Right cardiac atrium (tissue), 5 donors: ENCODE measurements around the gene LCN15. TPM values are rescaled to one million over a fixed set of nuclear protein-coding genes. Genes with fewer than 3 reads are reported as not detected.
A peak's percentile ranks its signal among the peaks of the same experiment; 100 is the strongest.

Experiments
- ATAC-seq, 2 donors: fragments of 200-7000 bp; cut with Tn5 transposase; one replicate each; pipeline versions ENCODE4 v1.8.0 to v1.9.1; 2020; ENCODE audit warnings: moderate library complexity in 2 of 2, mild to moderate bottlenecking in 1 of 2
- DNase-seq, 3 donors: peaks; one replicate each; pipeline ENCODE4 v3.0.0-alpha.2; 2020
- H3K27ac ChIP-seq: one replicate; pipeline ENCODE4 v1.5.1; 2013; ENCODE audit warnings: mild to moderate bottlenecking, low read length, control low read depth, moderate library complexity
- H3K27me3 ChIP-seq: one replicate; pipeline ENCODE4 v1.6.1; 2013; ENCODE audit not compliant: control insufficient read depth, insufficient read depth
- H3K4me1 ChIP-seq: one replicate; pipeline ENCODE4 v1.6.1; 2013; ENCODE audit warnings: low read length; ENCODE audit not compliant: control insufficient read depth, insufficient read depth
- H3K4me3 ChIP-seq: one replicate; pipeline ENCODE4 v1.5.1; 2013; ENCODE audit warnings: low read length, control low read depth
- H3K9me3 ChIP-seq: one replicate; pipeline ENCODE4 v1.6.1; 2013; ENCODE audit warnings: low read length; ENCODE audit not compliant: control insufficient read depth
- WGBS: extraction: QIAGEN DNeasy Blood & Tissue Kit; methylation state at CpG from one replicate; pipeline ENCODE4 v1.1.7; 2013; 5-methylcytosine and 5-hydroxymethylcytosine counted together
- intact Hi-C, 4 donors: fragments of 100-400 bp; cut with DNase I; formaldehyde crosslinking; loops; one replicate each; pipeline versions ENCODE4 v1.11.0 to v1.14.0; 2022 to 2023
- polyA plus RNA-seq: library from polyadenylated mRNA; stranded (reverse); fragments of 200-250 nt; gene quantifications from one replicate; pipeline ENCODE4 v1.2.3, GENCODE V29; 2013
- total RNA-seq, 4 donors: library from RNA; stranded (reverse); fragmentation: NEBNext Ultra II Directional; extraction: Animal tissue kit (Norgen Biotek cat#: 25700); gene quantifications; one replicate each; pipeline ENCODE4 v1.2.1, GENCODE V29; 2021
- donor health status: healthy with polysubstance abuse.
- donor health status: DM: no; HTN: yes; CAD: no.
- donor health status: DM: no; HTN: no; CAD: no.
- donor health status: DM: no; HTN: yes; CAD: no; lungs with severe emphysema.
- donor health status: DM: yes; HTN: yes; CAD: no.

Gene LCN15
- total and polyA plus RNA-seq, 5 donors: 0.32 to 2.1 (median 1.3) TPM

DNA sequence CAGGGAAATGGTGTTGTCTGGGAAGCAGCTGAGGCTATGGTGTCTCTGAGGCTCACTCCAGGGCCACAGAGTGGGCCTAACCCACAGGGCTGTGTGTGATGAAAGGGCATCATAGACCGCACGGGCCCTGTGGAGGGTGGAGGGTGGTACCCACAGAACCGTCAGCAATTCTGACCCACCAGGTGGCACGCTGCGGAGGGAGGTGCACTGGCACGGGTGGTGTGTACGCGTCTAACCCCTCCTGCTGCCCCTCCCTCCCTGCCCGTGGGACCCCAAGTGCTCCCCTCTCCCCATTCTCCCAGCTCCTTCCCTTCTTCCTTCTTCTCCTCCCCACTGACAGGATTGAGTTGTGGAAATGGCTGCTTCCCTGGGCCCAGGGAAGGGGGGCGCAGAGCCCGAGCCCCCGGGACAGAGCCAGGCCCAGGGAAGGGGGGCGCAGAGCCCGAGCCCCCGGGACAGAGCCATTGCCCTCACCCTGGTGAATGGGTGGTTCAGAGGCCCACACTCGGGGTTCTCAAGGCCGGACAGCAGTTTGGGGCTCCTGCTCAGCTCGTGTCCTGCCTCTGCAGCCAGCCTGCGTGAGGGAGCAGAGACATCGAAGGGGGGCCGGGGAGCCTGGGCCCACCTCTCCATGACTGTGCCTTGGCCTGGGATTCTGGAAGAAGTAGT lies 28.4 kb downstream of the LCN15 start:
- intact Hi-C loops: no loop called here
- ATAC-seq: peak in 1 of 2 donors; percentile 7

DNA sequence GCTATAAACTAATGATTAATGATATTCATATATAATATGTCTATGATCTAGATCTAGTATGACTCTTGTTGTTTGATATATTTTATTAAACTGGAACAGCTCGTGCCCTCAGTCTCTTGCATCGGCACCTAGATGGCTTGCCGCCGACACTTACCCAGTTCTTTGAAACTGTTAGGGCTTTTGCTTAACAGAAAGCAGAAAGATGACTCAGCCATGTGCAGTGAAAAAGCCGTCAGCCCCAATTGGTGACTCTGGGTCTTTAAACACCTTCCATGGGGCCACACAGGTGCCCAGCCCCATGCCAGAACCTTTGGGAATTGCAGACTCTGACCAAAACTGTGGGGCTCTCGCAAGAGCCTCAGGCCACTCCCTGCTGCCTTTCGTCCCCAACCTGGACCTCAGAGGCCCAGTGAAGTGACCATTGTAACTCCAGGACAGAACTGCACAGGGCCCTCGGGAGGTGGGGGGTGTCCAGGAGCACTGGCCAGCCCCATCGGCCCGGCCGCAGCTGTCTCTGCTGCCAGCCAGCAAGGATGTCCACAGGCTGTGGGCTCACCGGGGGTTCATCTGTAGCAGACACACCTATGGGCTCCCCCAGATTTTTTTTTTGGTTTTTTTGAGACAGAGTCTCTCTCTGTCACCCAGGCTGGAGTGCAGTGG lies 29.4 kb downstream of the LCN15 start:
- H3K27me3 ChIP-seq: no peaks in the 10 kb centered on the region
- intact Hi-C loops: no loop called here
- no peak overlapping the region for H3K27ac ChIP-seq
- no peaks in the 10 kb centered on the region for H3K9me3 ChIP-seq
- H3K4me3 ChIP-seq: no peak overlapping the region
- ATAC-seq: no peak
- no peaks in the 10 kb centered on the region for H3K4me1 ChIP-seq
- DNase-seq: peak in 2 of 3 donors; percentile 24 to 31
- WGBS: 86% methylated on average over 12 of the region's 12 CpGs

More for the DNA sequence above, 28.4 kb downstream of the LCN15 start:
- Histone ChIP-seq H3K27ac (no peak overlapping the region), H3K4me1 (peaks cover under 1% of the 10 kb centered on the region), H3K27me3 (no peaks in the 10 kb centered on the region), H3K9me3 (no peaks in the 10 kb centered on the region), H3K4me3 (no peak overlapping the region)
- WGBS: 88% methylated on average over 21 of the region's 21 CpGs
- peak in 2 of 3 donors; percentile 35 to 54 for DNase-seq

DNA sequence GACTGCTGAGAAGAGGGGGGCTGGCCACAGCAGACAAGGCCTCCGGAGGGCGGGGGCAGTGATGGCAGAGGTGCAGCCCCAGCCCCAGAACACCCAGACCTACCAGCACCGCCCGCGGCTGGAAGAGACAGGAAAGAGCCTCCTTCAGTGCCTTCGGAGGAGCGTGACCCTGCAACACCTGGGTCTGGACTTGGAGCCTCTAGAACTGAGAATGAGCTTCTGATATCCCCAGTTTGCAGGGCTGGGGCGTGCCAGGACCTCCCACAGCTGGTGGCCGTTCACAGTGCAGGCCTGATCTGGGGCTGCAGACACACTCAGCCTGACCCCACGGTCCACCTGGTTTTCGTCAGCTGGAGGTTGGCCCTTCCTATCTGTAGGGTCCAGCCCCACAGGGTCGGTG lies 30.7 kb downstream of the LCN15 start:
- peak in 2 of 3 donors; percentile 40 to 50 for DNase-seq
- Histone ChIP-seq H3K9me3 (no peaks in the 10 kb centered on the region), H3K4me1 (no peaks in the 10 kb centered on the region), H3K4me3 (no peak overlapping the region), H3K27me3 (no peaks in the 10 kb centered on the region), H3K27ac (no peak overlapping the region)
- 72% methylated on average over 12 of the region's 12 CpGs for WGBS
- intact Hi-C loops: no loop called here
- ATAC-seq: no peak

DNA sequence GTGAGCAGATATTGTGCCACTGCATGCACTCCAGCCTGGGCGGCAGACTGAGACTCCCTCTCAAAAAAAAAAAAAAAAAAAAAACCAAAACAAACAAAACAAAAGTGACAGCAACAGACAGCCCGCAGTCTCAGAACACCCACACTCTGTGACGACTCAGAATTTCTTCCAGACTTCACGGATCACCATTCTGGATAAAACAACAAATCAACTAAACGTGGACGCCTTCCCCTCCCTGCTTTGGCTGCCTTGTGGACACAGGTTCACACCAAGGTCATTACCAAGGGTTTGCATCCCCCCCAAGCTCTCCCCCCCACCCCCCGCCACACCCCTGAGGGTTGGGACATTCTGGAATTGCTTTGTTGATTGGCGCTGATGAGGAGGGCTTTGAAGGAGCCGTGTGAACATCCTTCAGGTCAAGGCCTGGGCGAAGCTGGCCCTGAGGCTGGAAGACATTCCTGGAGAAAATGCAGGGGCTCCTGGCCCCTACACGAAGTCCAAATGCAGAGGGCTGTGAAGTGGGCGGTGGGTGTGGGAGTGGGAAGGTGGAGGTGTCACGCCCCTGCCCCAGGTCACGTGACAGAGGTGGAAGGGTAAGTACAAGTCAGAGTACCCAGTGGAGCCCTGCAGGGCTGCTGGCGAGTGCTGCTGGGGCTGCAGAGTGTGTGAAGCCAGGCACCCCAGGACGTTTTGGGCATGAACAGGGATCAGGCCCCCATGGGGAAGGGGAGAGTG lies 31.7 kb downstream of the LCN15 start:
- 72% methylated on average over 16 of the region's 16 CpGs for WGBS
- Histone ChIP-seq H3K9me3 (no peaks in the 10 kb centered on the region), H3K27me3 (no peaks in the 10 kb centered on the region), H3K4me1 (no peaks in the 10 kb centered on the region), H3K4me3 (no peak overlapping the region), H3K27ac (no peak overlapping the region)
- ATAC-seq: no peak
- DNase-seq: peak in 1 of 3 donors; percentile 39
- intact Hi-C loops: no loop called here

DNA sequence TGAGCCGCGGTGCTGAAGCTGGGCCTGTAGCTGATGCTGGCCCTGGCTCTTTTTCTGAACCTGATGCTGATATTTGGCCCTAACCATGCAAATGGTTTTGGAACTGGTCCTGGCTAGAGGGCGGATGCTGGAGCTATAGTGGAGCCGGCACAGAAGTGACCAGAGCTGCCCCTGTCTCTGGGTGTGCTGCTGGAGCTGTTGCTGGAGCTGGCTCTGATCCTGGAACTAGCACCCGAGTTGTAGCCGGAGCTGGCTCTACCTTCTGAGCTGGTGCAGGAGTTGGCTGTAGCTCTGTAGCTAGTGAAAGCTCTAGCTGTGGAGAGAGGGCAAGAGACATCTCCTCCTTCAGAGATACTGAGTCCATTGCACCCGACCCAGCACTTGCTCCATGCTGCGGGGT lies 34.4 kb downstream of the LCN15 start:
- no peaks in the 10 kb centered on the region for H3K27me3 ChIP-seq
- intact Hi-C loops: no loop called here
- DNase-seq: peak in 1 of 3 donors; percentile 35

DNA sequence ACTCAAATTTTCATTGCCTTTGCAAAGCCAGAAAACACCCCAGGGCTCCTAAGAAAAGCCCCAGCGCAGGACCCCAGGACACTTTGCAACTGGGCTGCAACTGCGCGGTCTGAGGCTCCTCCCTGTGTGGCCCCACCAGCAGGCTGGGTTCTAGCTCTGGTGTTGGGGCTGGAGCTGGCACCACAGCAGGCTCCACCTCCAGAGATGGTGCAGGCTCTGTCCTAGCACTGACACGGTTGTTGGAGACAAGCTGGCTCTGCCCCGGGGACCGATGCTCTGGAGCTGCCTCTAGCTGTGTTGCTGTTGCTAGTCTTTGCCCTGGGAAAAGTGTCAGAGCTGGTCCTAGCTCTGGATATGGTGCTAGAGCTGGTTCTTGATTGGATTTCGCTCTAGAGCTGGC lies 35.2 kb downstream of the LCN15 start:
- peak in 1 of 2 donors; percentile 5 for ATAC-seq
- Histone ChIP-seq H3K27me3 (no peaks in the 10 kb centered on the region), H3K4me1 (peaks cover 8% of the 10 kb centered on the region), H3K27ac (no peak overlapping the region), H3K9me3 (no peaks in the 10 kb centered on the region), H3K4me3 (no peak overlapping the region)
- intact Hi-C loops: no loop called here
- 74% methylated on average over 7 of the region's 7 CpGs for WGBS
- peak in 1 of 3 donors; percentile 43 for DNase-seq

More for the DNA sequence above, 34.4 kb downstream of the LCN15 start:
- WGBS: 88% methylated on average over 8 of the region's 8 CpGs
- no peaks in the 10 kb centered on the region for H3K9me3 ChIP-seq
- H3K4me1 ChIP-seq: peaks cover 8% of the 10 kb centered on the region
- no peak overlapping the region for H3K4me3 ChIP-seq
- no peak for ATAC-seq
- H3K27ac ChIP-seq: no peak overlapping the region

DNA sequence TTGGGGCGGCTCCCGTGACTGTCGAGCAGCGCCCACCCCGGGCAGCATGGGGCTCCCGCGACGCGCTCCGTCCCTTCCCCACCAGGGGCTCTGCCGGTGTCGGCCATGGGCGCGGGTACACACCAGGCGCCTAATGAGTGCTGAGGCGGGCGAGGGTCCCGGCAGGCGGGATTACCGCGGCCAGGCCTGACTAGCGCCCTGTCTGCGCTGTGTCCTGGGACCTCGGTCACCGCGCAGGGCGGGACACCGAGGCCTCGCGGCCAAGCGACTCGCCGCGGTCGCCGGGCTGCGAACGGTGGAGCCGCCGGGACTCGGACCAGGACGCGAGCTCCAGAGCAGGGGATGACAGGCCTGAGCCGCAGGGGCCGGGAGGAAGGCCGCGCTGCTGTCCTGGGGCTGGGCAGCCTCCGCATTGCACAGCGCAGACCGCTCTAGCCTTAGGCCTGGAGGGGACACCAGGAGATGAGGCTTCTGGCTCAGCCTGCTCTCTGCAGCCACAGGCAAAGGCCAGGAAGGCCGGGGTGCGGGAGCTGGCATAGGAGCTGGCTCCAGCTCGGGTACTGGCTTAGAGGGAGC lies 35.7 kb downstream of the LCN15 start:
- Histone ChIP-seq H3K4me3 (peak overlapping the region; percentile 82), H3K4me1 (peaks cover 8% of the 10 kb centered on the region), H3K27me3 (no peaks in the 10 kb centered on the region), H3K9me3 (no peaks in the 10 kb centered on the region), H3K27ac (no peak overlapping the region)
- 3% methylated on average over 53 of the region's 53 CpGs for WGBS
- ATAC-seq (peak; percentile 55 to 56), DNase-seq (peak in 2 of 3 donors; percentile 75 to 77)
- intact Hi-C loops: no loop called here

DNA sequence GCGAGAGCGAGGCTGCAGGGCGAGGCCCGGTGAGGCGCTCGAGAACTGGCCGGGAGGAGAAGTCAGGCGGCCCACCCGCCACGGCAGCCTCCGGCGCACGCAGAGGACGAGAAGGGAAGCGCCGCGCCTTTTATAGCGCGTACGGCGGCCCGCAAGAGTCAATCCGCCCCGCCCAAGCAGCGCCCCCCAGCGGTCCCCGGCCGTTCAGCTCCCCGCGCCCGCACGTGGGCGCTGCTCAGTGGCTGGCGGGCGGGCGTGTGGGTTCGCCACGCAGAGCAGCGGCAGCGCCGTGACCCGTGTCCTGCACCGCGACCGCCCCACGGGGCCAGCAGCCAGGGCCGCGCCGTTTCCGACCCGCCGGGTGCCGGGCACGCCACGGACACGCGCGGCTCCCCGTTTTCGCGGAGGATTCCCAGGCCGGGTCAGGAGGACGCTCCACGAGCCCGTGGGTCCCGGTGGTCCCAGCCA lies 36.2 kb downstream of the LCN15 start:
- H3K4me1 ChIP-seq: peaks cover 8% of the 10 kb centered on the region
- ATAC-seq: peak; percentile 78 to 81

DNA sequence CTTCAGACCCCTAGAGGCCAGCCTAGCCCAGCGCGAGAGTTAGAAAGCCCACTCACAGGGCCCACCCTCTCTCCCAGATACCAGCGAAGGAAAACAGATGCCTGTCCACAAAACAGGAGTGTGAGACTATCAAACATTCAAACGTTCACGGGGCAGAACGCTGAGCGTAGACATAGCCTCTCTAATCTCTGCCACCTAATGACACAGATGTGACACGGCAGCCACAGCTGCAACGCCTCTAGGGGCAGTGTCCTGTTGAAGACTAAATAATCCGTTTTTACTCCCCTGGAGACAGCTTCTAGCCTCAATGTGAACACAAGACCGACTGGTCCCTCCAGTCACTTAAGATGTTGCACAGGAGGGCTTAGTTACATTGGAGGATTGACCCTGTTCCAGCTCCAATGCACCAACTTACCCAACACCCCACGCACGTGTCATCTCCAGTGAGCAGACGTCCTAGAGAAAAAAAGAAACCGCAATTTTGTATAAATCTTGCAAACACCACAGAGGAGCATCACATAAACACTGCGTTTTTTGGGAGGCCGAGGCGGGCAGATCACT lies 37.6 kb downstream of the LCN15 start:
- Histone ChIP-seq H3K9me3 (no peaks in the 10 kb centered on the region), H3K4me3 (peak overlapping the region; percentile 82), H3K27ac (peak overlapping the region; percentile 37), H3K27me3 (no peaks in the 10 kb centered on the region), H3K4me1 (peaks cover 8% of the 10 kb centered on the region)
- intact Hi-C loops: no loop called here
- no peak for ATAC-seq
- peak in 1 of 3 donors; percentile 54 for DNase-seq
- WGBS: 16% methylated on average over 18 of the region's 18 CpGs

More for the DNA sequence above, 36.2 kb downstream of the LCN15 start:
- H3K27me3 ChIP-seq: no peaks in the 10 kb centered on the region
- H3K9me3 ChIP-seq: no peaks in the 10 kb centered on the region
- intact Hi-C loops: no loop called here
- peak overlapping the region; percentile 82 for H3K4me3 ChIP-seq
- H3K27ac ChIP-seq: peak overlapping the region; percentile 21
- DNase-seq: peak; percentile 93 to 97 (median 97)
- under 1% methylated on average over 66 of the region's 66 CpGs for WGBS

DNA sequence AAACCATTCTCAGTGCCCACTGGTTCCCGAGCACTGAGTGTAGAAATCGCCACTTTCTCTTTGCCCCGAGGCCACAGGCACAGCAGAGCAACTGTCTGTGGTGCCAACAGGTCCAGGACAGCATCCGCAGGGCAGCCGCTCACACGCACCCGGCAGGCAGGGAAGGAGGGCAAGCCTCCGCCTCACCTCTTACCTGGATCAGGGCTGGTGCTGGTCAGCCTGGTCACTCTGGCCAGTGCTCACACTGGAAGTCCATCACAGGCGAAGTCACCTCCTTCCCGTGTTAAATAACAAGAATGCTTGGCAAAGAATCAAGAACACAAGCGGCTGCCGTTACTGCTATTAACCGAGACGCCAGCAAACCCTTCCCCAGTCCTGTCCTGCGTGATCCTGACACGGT lies 38.2 kb downstream of the LCN15 start:
- H3K4me1 ChIP-seq: peaks cover 12% of the 10 kb centered on the region
- intact Hi-C loops: no loop called here

More for the DNA sequence above, 38.2 kb downstream of the LCN15 start:
- Histone ChIP-seq H3K9me3 (no peaks in the 10 kb centered on the region), H3K27me3 (no peaks in the 10 kb centered on the region), H3K27ac (peak overlapping the region; percentile 43), H3K4me3 (peak overlapping the region; percentile 82)
- no peak for DNase-seq
- ATAC-seq: no peak
- 45% methylated on average over 16 of the region's 16 CpGs for WGBS
